ENCODE results near the gene GTF3C5.
"Not testable (repeated sequence)": the region's sequence is repeated elsewhere in the genome, so short reads cannot be mapped to it uniquely, and the experiment has no call there.

GTF3C5 gene

GRCh38 chr9:133066181-133066983 is 35.6 kb downstream of the GTF3C5 start:
- DNase-seq (ENCODE audit: low read depth) = no peak
- H3K4me3 ChIP-seq (ENCODE audit: control insufficient read depth, low read depth, low read length) = no peak overlapping the region
- TF ChIP-seq CTCF (conservative IDR thresholded peaks at IDR 0.05; ENCODE audit: control insufficient read depth, insufficient read depth, low read depth, low read length) = no peak

- no peak overlapping the region for H3K4me3 ChIP-seq (ENCODE audit: control insufficient read depth, low read depth, low read length)
- no peak for TF ChIP-seq CTCF (conservative IDR thresholded peaks at IDR 0.05; ENCODE audit: control insufficient read depth, insufficient read depth, low read depth, low read length)
- DNase-seq (ENCODE audit: low read depth) = no peak
These were observed 36.2 kb downstream of the GTF3C5 start for GRCh38 chr9:133067006-133067405.

GRCh38 chr9:133067813-133068212 is 37.0 kb downstream of the GTF3C5 start:
- no peak for TF ChIP-seq CTCF (conservative IDR thresholded peaks at IDR 0.05; ENCODE audit: control insufficient read depth, insufficient read depth, low read depth, low read length)
- no peak overlapping the region for H3K4me3 ChIP-seq (ENCODE audit: control insufficient read depth, low read depth, low read length)
- DNase-seq (ENCODE audit: low read depth) = no peak

DNA sequence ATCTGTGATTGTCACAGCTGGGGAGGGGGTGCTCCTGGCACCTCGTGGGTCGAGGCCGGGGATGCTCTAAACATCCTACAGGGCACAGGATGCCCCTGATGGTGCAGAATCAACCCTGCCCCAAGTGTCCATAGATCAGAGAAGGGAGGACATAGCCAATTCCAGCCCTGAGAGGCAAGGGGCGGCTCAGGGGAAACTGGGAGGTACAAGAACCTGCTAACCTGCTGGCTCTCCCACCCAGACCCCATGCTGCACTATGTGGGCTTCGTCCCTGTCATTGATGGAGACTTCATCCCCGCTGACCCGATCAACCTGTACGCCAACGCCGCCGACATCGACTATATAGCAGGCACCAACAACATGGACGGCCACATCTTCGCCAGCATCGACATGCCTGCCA is 37.6 kb downstream of the GTF3C5 start:
- DNase-seq (ENCODE audit: low read depth) = not testable (repeated sequence)

GRCh38 chr9:133070500-133070961 is 39.7 kb downstream of the GTF3C5 start:
- DNase-seq (ENCODE audit: low read depth); H3K4me3 ChIP-seq (ENCODE audit: control insufficient read depth, low read depth, low read length): not testable (repeated sequence)

More for the DNA sequence above, 37.6 kb downstream of the GTF3C5 start:
- not testable (repeated sequence) for H3K4me3 ChIP-seq (ENCODE audit: control insufficient read depth, low read depth, low read length)

- DNase-seq (ENCODE audit: low read depth) = not testable (repeated sequence)
These were observed 40.2 kb downstream of the GTF3C5 start for GRCh38 chr9:133070985-133071384.

GRCh38 chr9:133071484-133072150 is 40.8 kb downstream of the GTF3C5 start:
- no peak for TF ChIP-seq CTCF (conservative IDR thresholded peaks at IDR 0.05; ENCODE audit: control insufficient read depth, insufficient read depth, low read depth, low read length)
- H3K4me3 ChIP-seq (ENCODE audit: control insufficient read depth, low read depth, low read length) = no peak overlapping the region

More at GRCh38 chr9:133070985-133071384, 40.2 kb downstream of the GTF3C5 start:
- H3K4me3 ChIP-seq (ENCODE audit: control insufficient read depth, low read depth, low read length) = not testable (repeated sequence)

GRCh38 chr9:133072210-133072609 is 41.4 kb downstream of the GTF3C5 start:
- not testable (repeated sequence) for H3K4me3 ChIP-seq (ENCODE audit: control insufficient read depth, low read depth, low read length); DNase-seq (ENCODE audit: low read depth)

More at GRCh38 chr9:133071484-133072150, 40.8 kb downstream of the GTF3C5 start:
- no peak for DNase-seq (ENCODE audit: low read depth)
